HG02610 (cell line): Measurements from ENCODE around the gene PGC.
A peak's percentile ranks its signal among the peaks of the same experiment; 100 is the strongest.

Source experiments
- ATAC-seq: cut with Tn5 transposase; IDR thresholded peaks from one replicate; pipeline ENCODE4 v1.9.1; 2021; ENCODE audit warnings: mild to moderate bottlenecking, moderate library complexity; ENCODE audit not compliant: unreplicated experiment

PGC gene

GRCh38 chr6:41732149-41732548 lies 15.0 kb downstream of the PGC start:
- ATAC-seq = no peak

- no peak for ATAC-seq
Observed at GRCh38 chr6:41731561-41732086, 15.6 kb downstream of the PGC start.

- ATAC-seq = no peak
Observed at GRCh38 chr6:41730531-41731436, 16.4 kb downstream of the PGC start.

- ATAC-seq = no peak
Observed at GRCh38 chr6:41729624-41730023, 17.6 kb downstream of the PGC start.

- ATAC-seq = no peak
Observed at GRCh38 chr6:41728954-41729353, 18.2 kb downstream of the PGC start.

GRCh38 chr6:41728073-41728936 lies 18.9 kb downstream of the PGC start:
- ATAC-seq = no peak

- no peak for ATAC-seq
Observed at GRCh38 chr6:41727705-41728072, 19.5 kb downstream of the PGC start.

GRCh38 chr6:41726876-41727275 lies 20.3 kb downstream of the PGC start:
- no peak for ATAC-seq

GRCh38 chr6:41724586-41725501 lies 22.4 kb downstream of the PGC start:
- ATAC-seq = no peak

- ATAC-seq = no peak
Observed at GRCh38 chr6:41724228-41724580, 23.0 kb downstream of the PGC start.

- ATAC-seq = peak; percentile 84
Observed at GRCh38 chr6:41723530-41724227, 23.5 kb downstream of the PGC start.

- ATAC-seq = no peak
Observed at GRCh38 chr6:41722969-41723529, 24.1 kb downstream of the PGC start.

GRCh38 chr6:41721414-41721813 lies 25.8 kb downstream of the PGC start:
- ATAC-seq = no peak

- no peak for ATAC-seq
Observed at GRCh38 chr6:41720783-41721182, 26.4 kb downstream of the PGC start.

GRCh38 chr6:41720262-41720620 lies 27.0 kb downstream of the PGC start:
- ATAC-seq = peak; percentile 22

- ATAC-seq = no peak
Observed at GRCh38 chr6:41719436-41720261, 27.5 kb downstream of the PGC start.

GRCh38 chr6:41718828-41719227 lies 28.4 kb downstream of the PGC start:
- ATAC-seq = no peak

GRCh38 chr6:41717392-41717736 lies 29.8 kb downstream of the PGC start:
- ATAC-seq = no peak
